GM20431 (cell line): ENCODE data around the gene TXNL4B.

Source experiments
- in situ Hi-C: fragments of 300-500 bp; cut with MseI, MboI; formaldehyde crosslinking; loops from one replicate; pipeline ENCODE4 v1.15.0; 2020; ENCODE audit warnings: low sequenced_read_pairs; ENCODE audit not compliant: unreplicated experiment

Gene TXNL4B

DNA sequence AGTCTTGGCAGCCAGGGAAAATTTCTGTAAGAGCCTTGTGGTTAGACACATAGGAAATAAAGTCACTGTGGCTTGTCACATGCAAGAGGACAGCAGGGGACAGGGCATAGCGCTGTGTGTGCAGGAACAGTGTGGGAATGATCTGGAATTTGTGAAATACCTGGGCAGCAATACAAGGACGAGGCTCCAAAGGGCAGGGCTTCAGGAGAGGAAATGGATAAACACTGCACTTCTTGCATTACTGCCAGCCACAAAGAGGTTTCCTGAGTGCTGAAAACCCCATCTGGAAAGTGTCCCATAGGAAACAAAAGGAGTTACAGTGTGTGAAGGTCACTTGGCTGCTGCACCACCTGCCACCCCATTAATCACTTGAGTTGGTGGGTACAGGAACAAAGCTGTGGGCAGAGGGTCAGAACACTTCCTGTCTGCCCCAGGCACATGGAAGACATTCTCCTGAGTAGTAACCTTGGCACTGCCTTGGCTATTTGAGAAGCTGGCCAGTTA lies 51.2 kb downstream of the TXNL4B start:
- in situ Hi-C loops, result no loop called here

DNA sequence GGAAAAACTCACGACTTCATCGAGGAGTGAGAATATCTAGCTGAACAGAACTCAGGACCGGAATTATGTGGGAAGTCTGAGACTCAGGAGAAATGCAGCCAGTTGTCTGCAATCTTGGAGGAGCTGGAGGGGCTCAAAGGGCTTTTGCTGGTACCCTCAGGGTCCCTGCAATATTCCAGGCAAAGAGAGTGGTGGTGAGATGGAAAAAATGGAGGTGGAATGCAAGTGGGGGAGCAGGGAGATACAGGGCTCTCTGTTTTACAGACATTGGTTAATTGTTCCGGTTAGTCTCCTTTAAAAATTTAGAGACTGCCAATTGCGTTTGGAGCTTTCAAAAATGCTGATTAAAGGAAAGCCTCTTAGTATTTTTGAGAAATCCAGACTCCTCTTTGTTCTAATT lies 57.3 kb downstream of the TXNL4B start:
- in situ Hi-C loops, result no loop called here
